NCI-H2196 (cell line): ENCODE measurements around the gene ROBO1.

ENCODE experiments used
- DNase-seq: peaks from one replicate; lab custom pipeline; 2025; ENCODE audit not compliant: unreplicated experiment; lab: John Stamatoyannopoulos, UW

The ROBO1 gene

DNA sequence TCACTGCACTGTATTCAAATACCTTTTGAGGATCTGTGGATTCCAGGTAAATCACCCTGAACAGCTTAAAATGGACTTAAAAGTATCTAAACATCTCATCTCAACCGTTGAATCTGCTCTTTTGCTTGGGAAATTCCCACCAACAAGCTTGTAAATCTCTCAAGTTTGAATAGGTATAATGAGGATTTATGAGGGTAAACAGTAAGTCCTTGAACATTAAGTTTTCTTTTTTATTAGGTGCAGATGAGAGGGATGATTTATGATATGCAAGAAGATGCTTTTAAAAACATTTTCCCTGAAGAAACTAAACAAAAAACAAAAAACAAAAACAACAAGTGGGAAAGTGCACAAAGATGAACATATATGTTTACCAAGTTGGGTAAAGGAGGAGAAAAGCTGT is 290.6 kb downstream of the ROBO1 start:
- DNase-seq = no peak

DNA sequence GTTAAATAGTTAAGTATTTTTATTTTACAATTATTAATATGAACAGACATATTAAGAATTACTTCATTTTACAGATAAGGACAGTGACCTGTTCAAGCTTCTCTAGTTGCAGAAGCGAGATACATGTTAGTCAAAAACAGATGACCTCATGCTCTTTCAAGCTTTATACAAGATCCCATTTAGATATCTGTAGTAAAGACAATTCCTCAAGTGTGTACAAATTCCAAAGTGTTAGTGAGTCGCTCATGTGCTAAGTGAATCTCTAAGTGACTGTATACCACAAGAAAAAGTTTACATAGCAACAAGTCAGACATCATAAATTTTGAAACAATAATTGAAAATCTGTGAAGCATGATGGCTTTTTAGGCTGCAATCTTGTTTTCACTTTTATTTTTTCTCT is 293.8 kb downstream of the ROBO1 start:
- DNase-seq = no peak

- DNase-seq = no peak
Observed at GRCh38 chr3:79467721-79468120, 300.1 kb downstream of the ROBO1 start.

DNA sequence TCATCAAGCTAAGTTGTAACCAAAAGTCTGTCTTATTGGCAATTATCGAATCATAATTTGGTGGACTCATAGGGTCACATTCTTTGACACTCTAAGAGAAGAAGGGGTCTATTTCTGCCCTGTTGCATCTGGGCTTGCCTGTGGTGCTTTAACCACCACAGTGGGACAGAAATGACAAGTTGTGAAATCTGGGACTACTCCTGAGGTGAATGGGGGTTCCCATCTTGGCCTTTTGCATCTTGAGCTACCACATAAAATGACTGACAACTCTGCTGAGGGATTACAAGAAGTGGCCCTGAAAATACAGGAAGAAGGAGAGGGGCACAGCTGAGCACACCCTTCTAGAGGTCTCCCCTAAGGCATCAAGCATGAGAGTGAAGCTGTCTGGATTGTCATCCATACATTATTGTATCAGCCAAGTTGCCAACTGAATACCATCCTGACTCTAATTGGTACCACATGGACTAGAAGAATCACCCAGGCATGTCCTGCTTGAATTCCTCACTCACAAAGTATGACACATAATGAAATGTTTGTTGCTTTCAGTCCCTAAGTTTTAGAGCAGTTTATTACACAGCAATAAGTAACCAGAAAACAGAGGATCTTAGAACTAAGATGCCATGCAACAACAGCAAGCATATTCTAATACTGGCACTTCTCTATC is 306.5 kb downstream of the ROBO1 start:
- DNase-seq = no peak

GRCh38 chr3:79453600-79453999 is 314.2 kb downstream of the ROBO1 start:
- no peak for DNase-seq

GRCh38 chr3:79436387-79436786 is 331.4 kb downstream of the ROBO1 start:
- no peak for DNase-seq

- no peak for DNase-seq
Observed at GRCh38 chr3:79427081-79427480, 340.7 kb downstream of the ROBO1 start.

- no peak for DNase-seq
Observed at GRCh38 chr3:79424811-79425210, 343.0 kb downstream of the ROBO1 start.

DNA sequence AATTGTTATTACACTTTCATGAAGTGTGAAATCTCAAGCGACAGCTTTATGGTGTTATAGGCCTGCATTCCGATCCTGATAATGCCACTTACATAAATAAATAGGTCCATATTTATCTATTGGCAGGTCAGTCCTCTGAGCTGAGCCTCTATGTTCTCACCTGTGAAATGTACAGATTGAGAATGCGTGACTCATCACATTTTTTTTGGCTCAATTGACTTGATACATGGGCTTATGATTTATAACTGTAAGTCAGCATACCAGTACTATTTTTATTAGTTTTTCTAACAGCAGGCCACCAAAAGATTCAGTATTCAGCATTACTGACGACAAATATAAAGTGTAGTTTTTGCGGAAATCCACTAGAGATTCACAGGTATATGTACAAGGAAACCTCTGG is 344.4 kb downstream of the ROBO1 start:
- no peak for DNase-seq

DNA sequence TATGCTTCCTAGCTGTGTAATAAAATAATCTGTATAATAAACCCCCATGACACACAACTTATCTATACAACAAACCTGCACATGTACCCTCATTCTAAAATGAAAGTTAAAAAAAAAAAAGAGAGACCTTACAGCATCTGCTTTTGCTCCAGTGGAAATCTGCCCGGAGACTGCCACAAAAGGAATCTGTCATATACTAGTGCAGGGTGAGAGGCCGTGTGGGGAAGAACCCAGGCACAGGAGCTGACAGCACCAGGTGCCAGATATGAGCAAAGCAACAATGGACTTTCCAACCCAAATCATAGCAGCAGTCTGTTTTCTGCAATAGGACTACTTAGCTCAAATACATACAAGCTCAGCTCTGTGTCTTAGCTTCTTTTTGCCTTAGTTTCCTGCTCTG is 346.5 kb downstream of the ROBO1 start:
- no peak for DNase-seq

DNA sequence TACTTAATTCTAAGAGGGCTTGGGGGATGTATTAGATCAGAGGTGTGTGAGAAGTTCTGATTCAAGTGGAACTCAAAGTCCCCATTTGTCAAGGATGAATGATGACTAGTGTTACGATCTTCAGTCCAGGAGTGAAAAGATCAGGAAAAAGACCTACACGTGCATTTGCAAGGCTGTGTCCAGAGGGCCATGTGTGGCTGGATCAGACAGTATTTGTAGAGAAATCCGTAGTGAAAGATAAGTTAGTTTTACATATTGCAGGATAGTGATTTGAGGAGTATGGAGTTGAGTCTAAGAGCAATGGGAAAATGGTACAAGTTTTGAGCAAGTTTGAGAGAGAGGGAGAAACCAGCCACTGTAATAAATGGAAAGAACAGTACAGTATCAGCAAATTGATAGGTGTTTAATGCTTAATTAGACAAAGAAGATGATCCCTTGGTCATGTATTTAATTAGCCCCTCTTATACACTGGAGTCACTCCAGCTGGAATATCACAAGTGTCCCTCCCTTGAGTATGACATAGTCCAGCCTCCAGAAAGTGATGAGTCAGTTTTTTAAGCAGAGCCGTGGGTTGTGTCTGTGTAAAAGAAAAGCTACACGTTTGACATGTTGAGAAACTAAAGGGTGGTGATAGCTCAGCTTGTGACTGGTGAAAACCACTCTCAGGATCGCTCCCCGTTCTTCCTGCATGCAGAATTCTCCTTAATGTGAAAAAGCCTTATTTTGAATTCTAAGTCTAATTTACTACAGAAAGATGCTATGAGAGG is 348.8 kb downstream of the ROBO1 start:
- no peak for DNase-seq

DNA sequence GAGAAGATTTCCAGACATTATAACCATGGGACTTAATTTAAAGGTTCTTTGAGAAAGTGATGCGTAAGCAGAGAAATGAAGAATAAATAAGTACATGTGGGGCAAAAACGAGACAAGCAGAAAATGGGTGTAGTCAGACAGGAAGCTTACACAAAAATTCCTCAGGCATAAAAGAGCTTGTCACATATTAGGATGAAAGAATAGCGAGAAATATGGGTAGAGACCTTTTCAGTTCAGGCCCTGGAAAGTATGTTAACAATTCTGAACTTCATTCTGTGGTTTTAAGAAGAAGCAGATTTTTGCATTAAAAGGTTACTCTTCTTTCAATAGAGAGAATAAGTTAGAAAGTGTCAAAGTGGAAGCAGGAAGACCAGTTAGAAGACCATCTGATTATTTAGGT is 352.4 kb downstream of the ROBO1 start:
- DNase-seq = no peak

- no peak for DNase-seq
Observed at GRCh38 chr3:79414806-79415205, 353.0 kb downstream of the ROBO1 start.

GRCh38 chr3:79414035-79414434 is 353.8 kb downstream of the ROBO1 start:
- no peak for DNase-seq

- DNase-seq = no peak
Observed at GRCh38 chr3:79412537-79412936, 355.3 kb downstream of the ROBO1 start.

DNA sequence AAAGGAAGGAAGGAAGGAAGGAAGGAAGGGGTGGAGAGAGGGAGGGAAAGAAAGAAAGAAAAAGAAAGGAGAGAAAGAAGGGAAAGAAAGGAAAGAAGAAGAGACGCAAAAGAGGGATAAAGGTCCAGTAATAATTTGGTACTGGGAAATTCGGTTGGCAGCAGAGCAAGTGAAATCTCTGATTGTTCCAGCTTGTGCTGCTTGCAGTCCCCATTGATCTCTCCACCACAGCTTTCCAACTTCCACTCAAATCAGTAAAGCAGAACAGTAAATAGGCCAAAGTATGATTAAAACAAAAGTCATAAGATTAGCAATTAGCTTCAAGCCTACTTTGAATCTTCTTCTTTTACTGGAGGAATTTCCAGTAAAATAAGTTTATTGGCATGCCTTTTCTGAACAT is 357.2 kb downstream of the ROBO1 start:
- DNase-seq = no peak

- DNase-seq = no peak
Observed at GRCh38 chr3:79410136-79410535, 357.7 kb downstream of the ROBO1 start.

GRCh38 chr3:79406175-79406574 is 361.6 kb downstream of the ROBO1 start:
- DNase-seq = no peak

- DNase-seq = no peak
Observed at GRCh38 chr3:79405183-79405582, 362.6 kb downstream of the ROBO1 start.

DNA sequence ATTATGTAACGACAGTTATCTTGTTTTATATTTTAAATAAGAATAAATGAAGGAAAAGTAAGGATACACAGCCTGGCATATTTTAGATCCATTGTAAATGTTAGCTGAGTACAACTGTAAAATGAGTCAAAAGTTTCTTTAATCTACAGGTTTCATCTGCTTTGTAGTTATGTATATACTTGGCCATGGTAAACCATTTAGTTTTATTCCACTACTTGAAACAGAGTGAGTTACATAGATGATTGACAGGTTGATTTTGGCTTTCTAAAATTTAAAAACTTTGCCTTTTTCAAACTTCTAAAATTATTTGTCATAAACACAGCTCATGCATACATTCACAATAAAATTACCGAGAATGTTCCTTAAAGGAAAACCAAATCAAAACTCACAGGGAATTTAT is 371.2 kb downstream of the ROBO1 start:
- no peak for DNase-seq

- no peak for DNase-seq
Observed at GRCh38 chr3:79392479-79392878, 375.3 kb downstream of the ROBO1 start.

- DNase-seq = no peak
Observed at GRCh38 chr3:79390352-79390751, 377.4 kb downstream of the ROBO1 start.

GRCh38 chr3:79385211-79385610 is 382.6 kb downstream of the ROBO1 start:
- DNase-seq = no peak
